ENCODE data around the gene TMEM212.

- no peak for TF ChIP-seq POLR2AphosphoS5 (IDR thresholded peaks at IDR 0.05)
- no peak for TF ChIP-seq CTCF (IDR thresholded peaks at IDR 0.05)
- no peak for TF ChIP-seq POLR2A (IDR thresholded peaks at IDR 0.05)
- TF ChIP-seq EP300 (IDR thresholded peaks at IDR 0.05), result no peak
Measured at GRCh38 chr3:171841620-171842000, 1.5 kb upstream of the TMEM212 start.
